Fibroblast of skin of scalp (primary cell): ENCODE measurements around the gene C11orf54. TPM values are rescaled to one million over a fixed set of nuclear protein-coding genes. Genes with fewer than 3 reads are reported as not detected.

Experiments
- DNase-seq: peaks from one replicate; pipeline ENCODE4 v3.0.0-alpha.2; 2013
- polyA plus RNA-seq, 2 experiments: library from polyadenylated mRNA; unstranded; fragments of 120-200 nt; gene quantifications; one replicate each; pipeline ENCODE4 v1.2.1, GENCODE V29; 2013; ENCODE audit not compliant: insufficient read length in 2 of 2

Gene C11orf54
- polyA plus RNA-seq (2013, experiment 1 of 2; ENCODE audit: insufficient read length), result 15.2 TPM
- polyA plus RNA-seq (2013, experiment 2 of 2; ENCODE audit: insufficient read length), result 15.1 TPM

- peak; percentile 99 for DNase-seq
Observed at GRCh38 chr11:93741094-93741881, at the start of gene C11orf54, which contains the start of gene TAF1D. TSS of gene C11orf54 (plus strand) at chr11:93741672. CDS start at chr11:93747394, 5,722 bp downstream. TSS of gene TAF1D (minus strand) at chr11:93741495. CDS start at chr11:93739304, 2,191 bp downstream.

DNA sequence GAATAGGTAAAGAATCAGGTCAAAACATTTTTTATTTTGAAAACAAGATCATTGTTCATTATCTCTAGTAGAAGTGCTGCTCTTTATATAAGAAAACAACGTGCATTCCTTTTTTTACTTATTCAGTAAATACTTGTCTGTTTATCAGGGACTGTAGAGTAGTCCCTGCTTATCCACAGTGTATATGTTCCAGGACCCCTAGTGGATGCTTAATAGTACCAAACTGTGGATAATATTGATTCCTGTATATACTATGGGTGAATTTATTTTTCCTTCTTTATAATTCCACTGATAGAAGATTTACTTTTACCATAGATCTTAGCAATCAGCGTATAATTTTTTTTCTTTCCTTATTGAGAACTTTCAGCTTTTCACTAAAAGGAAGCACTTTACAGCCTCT, 47.4 kb upstream of the C11orf54 start:
- no peak for DNase-seq

GRCh38 chr11:93694557-93694956, 46.9 kb upstream of the C11orf54 start:
- peak; percentile 8 for DNase-seq

DNA sequence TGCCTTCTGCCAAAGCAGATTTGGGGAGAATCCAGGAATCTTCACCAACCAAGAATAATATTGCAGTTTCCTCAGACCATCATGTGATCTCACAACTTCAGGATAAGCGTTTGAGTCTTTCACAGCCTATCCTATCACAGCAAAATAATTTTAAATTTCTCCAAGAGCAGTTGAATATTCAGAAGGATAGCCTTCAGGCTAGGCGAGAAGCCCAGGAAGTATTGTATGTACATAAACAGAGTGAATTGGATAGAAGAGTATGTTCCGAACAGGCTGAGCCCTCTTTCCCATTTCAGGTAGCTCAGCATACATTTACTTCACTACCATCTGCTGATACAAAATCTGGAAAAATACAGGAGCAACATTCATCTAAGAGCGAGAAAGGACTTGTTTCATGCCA, 43.9 kb upstream of the C11orf54 start:
- no peak for DNase-seq

DNA sequence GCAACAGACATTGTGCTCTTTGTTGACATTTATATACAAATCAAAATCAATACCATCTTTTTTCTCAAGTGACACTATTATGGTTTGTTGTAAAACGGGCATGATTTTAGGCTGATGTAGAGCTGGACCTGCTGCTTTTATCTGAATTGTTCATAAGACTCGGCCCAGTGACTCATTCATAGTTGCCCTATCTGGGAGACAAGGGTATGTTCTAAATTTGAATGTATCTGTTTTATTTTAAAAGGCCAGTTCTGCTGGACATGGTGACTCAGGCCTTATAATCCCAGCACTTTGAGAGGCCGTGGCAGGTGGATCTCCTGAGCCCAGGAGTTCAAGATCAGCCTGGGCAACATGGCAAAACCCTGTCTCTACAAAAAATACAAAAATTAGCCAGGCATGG, 40.6 kb upstream of the C11orf54 start:
- no peak for DNase-seq

DNA sequence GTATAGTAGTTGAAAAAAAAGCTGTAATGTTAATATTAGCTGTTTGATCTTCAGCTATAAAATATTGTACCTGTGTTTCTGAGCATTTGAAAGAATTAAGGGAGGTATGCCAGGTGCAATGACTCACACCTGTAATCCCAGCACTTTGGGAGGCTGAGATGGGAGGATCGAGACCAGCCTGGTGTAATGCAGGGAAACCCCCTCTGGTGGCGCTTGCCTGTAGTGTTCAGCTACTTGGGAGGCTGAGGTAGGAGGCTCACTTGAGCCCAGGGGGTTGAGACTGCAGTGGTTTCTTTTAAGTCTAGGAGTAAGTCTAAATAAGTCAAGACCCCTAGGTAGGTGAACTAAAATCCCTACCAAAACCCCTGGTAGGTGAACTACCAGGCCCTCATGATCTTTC, 37.2 kb upstream of the C11orf54 start:
- no peak for DNase-seq

- DNase-seq, result no peak
Observed at GRCh38 chr11:93710239-93710638, 31.2 kb upstream of the C11orf54 start.

GRCh38 chr11:93712678-93713077, 28.8 kb upstream of the C11orf54 start:
- no peak for DNase-seq

DNA sequence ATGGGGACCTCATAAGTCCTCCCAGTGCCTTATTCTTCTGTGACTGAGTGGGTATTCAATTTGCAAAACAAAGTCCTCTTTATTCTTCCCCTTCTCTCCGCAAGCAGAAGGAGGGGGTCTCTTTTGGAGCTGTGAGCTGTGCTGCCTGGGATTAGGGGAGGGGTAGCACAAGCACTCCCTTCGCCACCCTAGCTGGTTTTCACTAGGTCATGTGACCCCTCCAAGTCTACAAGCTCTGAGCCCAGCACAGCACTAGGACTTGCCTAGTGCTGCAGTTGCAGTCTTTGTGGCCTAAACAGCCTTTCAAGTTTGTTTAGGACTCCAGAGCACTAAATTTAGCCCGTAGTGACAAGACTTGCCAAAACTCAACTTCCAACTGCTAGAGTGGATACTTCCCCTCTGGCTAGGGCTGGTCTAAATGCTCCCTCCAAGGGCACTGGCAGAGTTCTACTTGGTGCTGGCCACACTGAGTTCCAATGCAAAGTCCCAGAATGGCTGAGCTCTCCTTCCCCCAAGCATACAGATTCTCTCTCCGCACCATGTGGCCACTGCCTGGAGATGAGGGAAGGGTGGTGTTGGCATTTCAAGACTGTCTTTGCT, 25.6 kb upstream of the C11orf54 start:
- no peak for DNase-seq

DNA sequence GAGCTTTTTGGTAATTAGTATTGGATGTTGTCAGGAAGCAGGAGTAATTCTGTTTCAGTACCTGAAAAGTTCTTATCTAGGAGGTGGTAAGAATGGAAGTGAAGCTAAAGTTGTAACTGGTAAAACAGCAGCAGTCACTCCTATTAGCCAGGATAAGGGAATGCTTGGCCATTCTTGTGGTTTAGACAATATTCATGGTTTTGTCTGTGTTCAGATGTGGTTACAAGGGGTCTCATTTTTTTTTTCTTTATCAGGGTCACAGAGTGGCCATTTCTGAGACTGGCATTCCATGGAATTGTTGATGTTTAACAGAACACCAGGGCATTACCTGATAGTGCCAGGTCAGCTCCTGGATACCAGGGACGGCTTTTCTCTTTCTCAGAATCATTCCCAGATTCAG, 24.0 kb upstream of the C11orf54 start:
- DNase-seq, result no peak

- DNase-seq, result no peak
Observed at GRCh38 chr11:93718057-93718563, 23.4 kb upstream of the C11orf54 start.

DNA sequence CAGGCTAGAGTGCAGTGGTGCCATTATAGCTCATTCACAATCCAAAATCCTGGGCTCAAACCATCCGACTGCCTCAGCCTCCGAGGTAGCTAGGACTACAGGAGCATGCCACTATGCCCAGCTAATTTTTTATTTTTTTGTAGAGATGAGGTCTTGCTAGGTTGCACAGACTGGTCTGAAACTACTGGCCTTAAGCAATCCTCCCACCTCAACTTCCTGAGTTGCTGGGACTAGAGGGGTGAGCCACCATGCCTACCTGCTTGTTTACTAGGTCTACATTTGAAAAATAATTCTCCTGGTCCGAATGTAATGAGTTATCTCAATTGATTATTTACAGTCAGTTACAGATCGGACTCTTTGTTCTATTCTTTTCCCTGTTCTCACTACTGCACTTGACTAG, 22.2 kb upstream of the C11orf54 start:
- no peak for DNase-seq

- no peak for DNase-seq
Observed at GRCh38 chr11:93720522-93720921, 20.9 kb upstream of the C11orf54 start.

DNA sequence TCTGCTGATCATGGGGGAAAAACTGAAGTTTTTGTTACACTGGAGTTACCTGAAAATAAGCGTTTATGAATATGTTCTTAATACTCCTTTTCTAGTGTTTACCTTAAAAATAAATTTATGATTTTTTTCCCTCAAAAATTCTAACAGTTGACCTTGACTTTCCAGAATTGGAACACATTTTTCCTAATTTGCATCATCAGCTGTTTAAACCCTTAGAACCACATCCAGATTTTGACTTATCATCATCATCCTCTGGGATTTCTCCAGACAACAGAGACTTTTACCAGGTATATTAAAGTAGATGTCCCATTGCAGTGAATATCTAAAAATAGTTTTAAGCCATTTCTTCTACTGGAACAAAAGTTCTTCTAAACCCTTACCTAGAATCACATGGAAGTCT, 17.4 kb upstream of the C11orf54 start:
- DNase-seq, result no peak

DNA sequence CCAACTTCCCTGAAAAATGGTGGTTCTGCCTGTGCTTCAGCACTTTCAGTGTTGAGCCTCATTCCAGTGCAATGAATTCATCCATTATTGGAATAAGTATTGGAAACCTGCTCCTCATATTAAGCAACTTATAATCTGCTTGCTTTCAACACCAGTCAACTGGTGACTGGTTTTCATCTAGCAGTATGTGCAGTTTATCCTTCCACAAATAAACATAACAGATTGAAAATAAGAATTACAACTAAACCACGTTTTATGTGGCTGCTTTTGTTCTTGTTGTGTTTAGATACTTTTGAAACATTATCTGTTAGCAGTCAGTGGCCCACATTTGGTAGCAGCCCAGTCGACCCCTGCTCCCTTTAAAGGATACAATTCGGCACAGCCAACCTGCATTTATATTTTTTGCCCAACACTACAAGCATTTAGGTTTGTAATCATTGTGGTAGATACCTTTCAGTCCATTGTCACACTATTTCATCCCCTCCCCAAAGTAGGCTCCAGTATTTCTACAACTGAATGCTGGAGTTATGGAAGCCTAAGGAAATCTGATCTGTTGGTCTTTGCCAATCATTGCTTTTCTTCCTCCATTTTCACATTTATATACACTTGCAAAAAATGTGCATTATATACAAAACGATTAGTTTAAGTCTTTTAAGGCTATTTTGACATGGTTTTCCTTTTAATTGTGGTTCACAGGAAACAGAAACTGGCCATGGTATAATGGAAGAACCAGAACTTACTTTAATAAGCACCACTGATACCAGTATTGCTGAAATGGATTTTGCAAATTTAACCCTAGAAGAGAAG, 13.3 kb upstream of the C11orf54 start:
- DNase-seq, result no peak

- no peak for DNase-seq
Observed at GRCh38 chr11:93728792-93729128, 12.7 kb upstream of the C11orf54 start.

DNA sequence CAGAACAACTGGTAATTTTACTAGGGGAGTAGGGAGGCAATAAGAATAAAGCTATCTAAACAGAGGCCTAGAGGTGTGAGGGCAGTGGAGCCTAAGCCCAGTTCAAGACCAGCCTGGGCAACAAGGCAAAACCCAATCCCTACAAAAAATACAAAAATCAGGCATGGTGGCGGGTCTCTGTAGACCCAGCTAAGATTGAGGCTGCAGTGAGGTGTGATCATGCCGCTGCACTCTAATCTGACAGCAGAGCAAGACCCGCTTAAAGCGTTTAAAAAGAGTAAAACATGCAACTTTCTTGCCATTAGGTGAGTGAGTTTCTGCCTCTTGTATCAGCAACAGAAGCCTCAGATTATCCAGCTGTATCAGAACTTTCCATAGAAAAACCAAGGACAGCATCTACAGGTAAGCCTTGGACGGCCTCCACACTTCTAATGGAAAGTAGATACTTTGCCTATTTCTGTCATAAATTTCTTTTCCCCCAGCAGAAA, 12.3 kb upstream of the C11orf54 start:
- DNase-seq, result no peak

GRCh38 chr11:93730108-93731107, 11.1 kb upstream of the C11orf54 start:
- no peak for DNase-seq

DNA sequence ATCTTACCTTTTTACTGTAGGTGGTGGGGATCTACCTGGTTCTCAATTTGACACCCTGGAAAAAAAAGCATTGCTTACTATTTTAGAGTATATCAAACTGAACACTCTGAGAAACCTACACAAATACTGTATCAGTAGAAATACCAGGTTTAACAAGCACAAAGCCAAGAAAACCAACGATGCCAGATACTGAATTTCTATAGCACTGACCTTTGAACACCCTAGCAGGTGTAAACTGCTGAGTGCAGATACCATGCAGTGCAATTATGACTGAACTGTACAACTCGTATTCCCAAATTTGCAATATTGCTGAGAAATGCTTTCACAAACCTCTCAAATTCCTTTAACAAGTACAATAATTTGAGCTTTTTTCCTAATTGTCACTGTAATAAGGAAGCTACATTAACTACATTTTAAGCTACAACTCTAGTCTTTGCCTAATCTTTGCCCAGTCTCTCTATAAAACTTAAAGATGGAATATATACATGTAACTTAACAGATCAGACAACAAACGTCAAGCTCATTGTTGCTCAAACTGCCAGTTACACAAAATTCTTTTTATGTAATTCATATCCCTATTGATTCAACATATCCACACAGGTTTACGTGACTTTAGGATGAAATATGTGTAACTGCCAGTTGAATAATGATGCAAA, 9.1 kb upstream of the C11orf54 start:
- DNase-seq, result no peak

DNA sequence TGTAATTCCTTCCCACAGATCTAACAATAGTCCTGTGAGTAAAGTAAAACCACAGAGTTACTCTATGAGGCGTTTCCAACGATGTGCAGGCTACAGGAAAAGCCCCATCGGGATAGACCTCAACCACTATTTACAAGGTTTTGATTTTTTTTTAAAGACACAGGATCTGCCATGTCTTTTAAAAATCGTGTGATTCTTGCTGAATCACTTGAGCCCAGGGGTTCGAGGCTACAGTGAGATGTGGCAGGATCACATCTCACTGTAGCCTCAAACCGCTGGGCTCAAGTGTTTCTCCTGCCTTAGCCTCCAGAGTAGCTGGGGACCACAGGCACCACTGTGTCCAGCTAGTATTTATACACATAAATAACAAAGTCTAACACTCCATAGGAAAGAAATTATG, 8.0 kb upstream of the C11orf54 start:
- DNase-seq, result no peak
